ACC112 (cell line): Measurements from ENCODE around the gene ARHGAP10.
"Not testable (repeated sequence)": the region's sequence is repeated elsewhere in the genome, so short reads cannot be mapped to it uniquely, and the experiment has no call there.

ENCODE experiments used
- H2AFZ ChIP-seq: fragments of 200-600 bp; sonication (generic); one replicate; pipeline ENCODE4 v1.6.0; 2017; ENCODE audit warnings: antibody characterized with exemption, low read length; ENCODE audit not compliant: unreplicated experiment
- H3K27ac ChIP-seq: fragments of 200-600 bp; sonication (generic); 2 replicates; pipeline ENCODE4 v1.5.1; 2014; ENCODE audit warnings: low read depth, mild to moderate bottlenecking, antibody characterized with exemption, low read length, moderate library complexity
- H3K27me3 ChIP-seq: fragments of 200-600 bp; sonication (generic); 2 replicates; pipeline ENCODE4 v1.6.1; 2014; ENCODE audit warnings: mild to moderate bottlenecking, antibody characterized with exemption, low read length, moderate library complexity, mixed read lengths; ENCODE audit not compliant: insufficient read depth
- H3K36me3 ChIP-seq: fragments of 200-600 bp; sonication (generic); 2 replicates; pipeline ENCODE4 v1.6.1; 2016; ENCODE audit warnings: mild to moderate bottlenecking, antibody characterized with exemption, low read length, moderate library complexity, mixed read lengths; ENCODE audit not compliant: insufficient read depth
- H3K4me1 ChIP-seq: fragments of 200-600 bp; sonication (generic); one replicate; pipeline ENCODE4 v1.6.1; 2016; ENCODE audit warnings: low read length, mixed read lengths; ENCODE audit not compliant: insufficient read depth, unreplicated experiment, control insufficient read depth
- H3K4me3 ChIP-seq: fragments of 200-600 bp; sonication (generic); 2 replicates; pipeline ENCODE4 v1.5.1; 2014; ENCODE audit warnings: mild to moderate bottlenecking, low read depth, low read length
- H3K79me2 ChIP-seq: fragments of 200-600 bp; sonication (generic); one replicate; pipeline ENCODE4 v1.6.0; 2016; ENCODE audit warnings: low read length; ENCODE audit not compliant: control insufficient read depth, unreplicated experiment, insufficient read depth

ARHGAP10 gene

GRCh38 chr4:148074462-148074861 lies 342.6 kb downstream of the ARHGAP10 start:
- no peaks in the 10 kb centered on the region for H3K27me3 ChIP-seq
- H3K27ac ChIP-seq = no peak overlapping the region
- H3K79me2 ChIP-seq = no peaks in the 10 kb centered on the region
- no peak overlapping the region for H3K4me3 ChIP-seq
- H3K36me3 ChIP-seq = peaks cover 17% of the 10 kb centered on the region; the same call in 1 of the 2 replicates
- no peaks in the 10 kb centered on the region for H3K4me1 ChIP-seq
- no peak overlapping the region for H2AFZ ChIP-seq

GRCh38 chr4:148075438-148075837 lies 343.6 kb downstream of the ARHGAP10 start:
- H3K4me1 ChIP-seq = no peaks in the 10 kb centered on the region
- H2AFZ ChIP-seq = no peak overlapping the region
- H3K79me2 ChIP-seq = no peaks in the 10 kb centered on the region
- peaks cover 17% of the 10 kb centered on the region; the same call in 1 of the 2 replicates for H3K36me3 ChIP-seq
- H3K27ac ChIP-seq = no peak overlapping the region
- no peaks in the 10 kb centered on the region for H3K27me3 ChIP-seq
- no peak overlapping the region for H3K4me3 ChIP-seq

GRCh38 chr4:148076964-148077363 lies 345.1 kb downstream of the ARHGAP10 start:
- H2AFZ ChIP-seq = no peak overlapping the region
- no peaks in the 10 kb centered on the region for H3K79me2 ChIP-seq
- peaks cover 17% of the 10 kb centered on the region; the same call in 1 of the 2 replicates for H3K36me3 ChIP-seq
- H3K4me3 ChIP-seq = no peak overlapping the region
- H3K27me3 ChIP-seq = no peaks in the 10 kb centered on the region
- H3K27ac ChIP-seq = no peak overlapping the region
- H3K4me1 ChIP-seq = no peaks in the 10 kb centered on the region

GRCh38 chr4:148077581-148077980 lies 345.7 kb downstream of the ARHGAP10 start:
- Histone ChIP-seq H3K27ac (no peak overlapping the region), H3K4me3 (no peak overlapping the region), H3K36me3 (peaks cover 14% of the 10 kb centered on the region; the same call in 1 of the 2 replicates), H3K4me1 (no peaks in the 10 kb centered on the region), H3K27me3 (no peaks in the 10 kb centered on the region), H2AFZ (no peak overlapping the region), H3K79me2 (no peaks in the 10 kb centered on the region)

- Histone ChIP-seq H3K27me3 (no peaks in the 10 kb centered on the region), H3K27ac (no peak overlapping the region), H2AFZ (no peak overlapping the region), H3K36me3 (peaks cover 14% of the 10 kb centered on the region; the same call in 1 of the 2 replicates), H3K79me2 (no peaks in the 10 kb centered on the region), H3K4me1 (no peaks in the 10 kb centered on the region), H3K4me3 (no peak overlapping the region)
Measured at GRCh38 chr4:148078061-148078460, 346.2 kb downstream of the ARHGAP10 start.

GRCh38 chr4:148079961-148080360 lies 348.1 kb downstream of the ARHGAP10 start:
- no peaks in the 10 kb centered on the region for H3K27me3 ChIP-seq
- H3K79me2 ChIP-seq = no peaks in the 10 kb centered on the region
- H3K27ac ChIP-seq = no peak overlapping the region
- H3K4me3 ChIP-seq = no peak overlapping the region
- 0 out of 2 replicates have a peak, but pooled peaks cover 7% of the 10 kb centered on the region for H3K36me3 ChIP-seq
- no peaks in the 10 kb centered on the region for H3K4me1 ChIP-seq
- no peak overlapping the region for H2AFZ ChIP-seq

- H3K27me3 ChIP-seq = no peaks in the 10 kb centered on the region
- no peak overlapping the region for H3K4me3 ChIP-seq
- no peaks in the 10 kb centered on the region for H3K4me1 ChIP-seq
- no peaks in the 10 kb centered on the region for H3K79me2 ChIP-seq
- no peak overlapping the region for H3K27ac ChIP-seq
- no peak overlapping the region for H2AFZ ChIP-seq
- 0 out of 2 replicates have a peak, but pooled peaks cover 7% of the 10 kb centered on the region for H3K36me3 ChIP-seq
Measured at GRCh38 chr4:148081267-148081666, 349.4 kb downstream of the ARHGAP10 start.

GRCh38 chr4:148081745-148082144 lies 349.9 kb downstream of the ARHGAP10 start:
- H3K79me2 ChIP-seq = no peaks in the 10 kb centered on the region
- H3K36me3 ChIP-seq = 0 out of 2 replicates have a peak, but pooled peaks cover 7% of the 10 kb centered on the region
- no peak overlapping the region for H3K27ac ChIP-seq
- H3K27me3 ChIP-seq = no peaks in the 10 kb centered on the region
- no peaks in the 10 kb centered on the region for H3K4me1 ChIP-seq
- H3K4me3 ChIP-seq = no peak overlapping the region
- H2AFZ ChIP-seq = no peak overlapping the region

- H3K4me1 ChIP-seq, H3K27me3 ChIP-seq, H3K4me3 ChIP-seq, H3K36me3 ChIP-seq, H2AFZ ChIP-seq, H3K79me2 ChIP-seq, H3K27ac ChIP-seq: not testable (repeated sequence)
Measured at GRCh38 chr4:148083073-148083472, 351.2 kb downstream of the ARHGAP10 start.

GRCh38 chr4:148089624-148090023 lies 357.7 kb downstream of the ARHGAP10 start:
- Histone ChIP-seq H3K4me1 (no peaks in the 10 kb centered on the region), H3K79me2 (no peaks in the 10 kb centered on the region), H2AFZ (no peak overlapping the region), H3K27ac (no peak overlapping the region), H3K4me3 (no peak overlapping the region), H3K36me3 (no peaks in the 10 kb centered on the region), H3K27me3 (no peaks in the 10 kb centered on the region)

GRCh38 chr4:148090029-148090428 lies 358.1 kb downstream of the ARHGAP10 start:
- no peaks in the 10 kb centered on the region for H3K79me2 ChIP-seq
- H2AFZ ChIP-seq = no peak overlapping the region
- no peak overlapping the region for H3K27ac ChIP-seq
- H3K4me3 ChIP-seq = no peak overlapping the region
- H3K36me3 ChIP-seq = no peaks in the 10 kb centered on the region
- H3K27me3 ChIP-seq = no peaks in the 10 kb centered on the region
- H3K4me1 ChIP-seq = no peaks in the 10 kb centered on the region
